OCI-LY3 (cell line): ENCODE results near the gene WSCD2.

ENCODE experiments used
- CTCF ChIP-seq: fragments of 200-600, 300-600 bp; sonication (generic); IDR thresholded peaks from 2 replicates; pipeline ENCODE4 v1.5.1; 2014; ENCODE audit warnings: antibody characterized with exemption, low read length, low read depth
- EZH2phosphoT487 ChIP-seq: fragments of 200-600 bp; shearing (Covaris generic); IDR thresholded peaks from 2 replicates; pipeline ENCODE4 v1.6.1; 2018; ENCODE audit warnings: antibody characterized with exemption, mixed run types, low read depth

- TF ChIP-seq CTCF (peak; percentile 33), EZH2phosphoT487 (no peak)
These were observed 105.1 kb downstream of the WSCD2 start for GRCh38 chr12:108234158-108234557.
